Astrocyte of the hippocampus (primary cell): ENCODE data around the gene TRPV2.
A peak's percentile ranks its signal among the peaks of the same experiment; 100 is the strongest.

ENCODE experiments used
- DNase-seq: peaks from one replicate; pipeline ENCODE4 v3.0.0; 2011; ENCODE audit warnings: low read depth, low spot score

TRPV2 gene

GRCh38 chr17:16455997-16456741 is 40.8 kb downstream of the TRPV2 start:
- DNase-seq = no peak

GRCh38 chr17:16456742-16457316 is 41.5 kb downstream of the TRPV2 start:
- DNase-seq = no peak

GRCh38 chr17:16459271-16459670 is 43.9 kb downstream of the TRPV2 start:
- DNase-seq = no peak

- no peak for DNase-seq
These were observed 44.6 kb downstream of the TRPV2 start for GRCh38 chr17:16459855-16460550.

- DNase-seq = no peak
These were observed 45.6 kb downstream of the TRPV2 start for GRCh38 chr17:16460796-16461605.

- DNase-seq = no peak
These were observed 46.2 kb downstream of the TRPV2 start for GRCh38 chr17:16461606-16461866.

- no peak for DNase-seq
These were observed 46.9 kb downstream of the TRPV2 start for GRCh38 chr17:16462070-16462864.

- peak; percentile 70 for DNase-seq
These were observed 48.3 kb downstream of the TRPV2 start for GRCh38 chr17:16463358-16464302.

- DNase-seq = no peak
These were observed 49.1 kb downstream of the TRPV2 start for GRCh38 chr17:16464303-16465051.

GRCh38 chr17:16465052-16465312 is 49.6 kb downstream of the TRPV2 start:
- no peak for DNase-seq

- DNase-seq = no peak
These were observed 50.5 kb downstream of the TRPV2 start for GRCh38 chr17:16465861-16466338.

- no peak for DNase-seq
These were observed 51.0 kb downstream of the TRPV2 start for GRCh38 chr17:16466407-16466806.

- no peak for DNase-seq
These were observed 51.7 kb downstream of the TRPV2 start for GRCh38 chr17:16467044-16467443.

GRCh38 chr17:16467886-16468285 is 52.5 kb downstream of the TRPV2 start:
- no peak for DNase-seq

- no peak for DNase-seq
These were observed 53.1 kb downstream of the TRPV2 start for GRCh38 chr17:16468428-16468992.

- peak; percentile 37 for DNase-seq
These were observed 54.9 kb downstream of the TRPV2 start for GRCh38 chr17:16470265-16470664.

- no peak for DNase-seq
These were observed 55.9 kb downstream of the TRPV2 start for GRCh38 chr17:16471295-16471694.

- DNase-seq = no peak
These were observed 57.2 kb downstream of the TRPV2 start for GRCh38 chr17:16472539-16472938.
